ENCODE results near the gene TMEM258. TPM values are rescaled to one million over a fixed set of nuclear protein-coding genes. Genes with fewer than 3 reads are reported as not detected.
A peak's percentile ranks its signal among the peaks of the same experiment; 100 is the strongest.

Gene TMEM258
- total RNA-seq, 1 donor from 2014 or later, result 98.7 TPM

GRCh38 chr11:61820174-61820573 is 27.8 kb upstream of the TMEM258 start:
- DNase-seq (ENCODE audit: low spot score), result no peak

DNA sequence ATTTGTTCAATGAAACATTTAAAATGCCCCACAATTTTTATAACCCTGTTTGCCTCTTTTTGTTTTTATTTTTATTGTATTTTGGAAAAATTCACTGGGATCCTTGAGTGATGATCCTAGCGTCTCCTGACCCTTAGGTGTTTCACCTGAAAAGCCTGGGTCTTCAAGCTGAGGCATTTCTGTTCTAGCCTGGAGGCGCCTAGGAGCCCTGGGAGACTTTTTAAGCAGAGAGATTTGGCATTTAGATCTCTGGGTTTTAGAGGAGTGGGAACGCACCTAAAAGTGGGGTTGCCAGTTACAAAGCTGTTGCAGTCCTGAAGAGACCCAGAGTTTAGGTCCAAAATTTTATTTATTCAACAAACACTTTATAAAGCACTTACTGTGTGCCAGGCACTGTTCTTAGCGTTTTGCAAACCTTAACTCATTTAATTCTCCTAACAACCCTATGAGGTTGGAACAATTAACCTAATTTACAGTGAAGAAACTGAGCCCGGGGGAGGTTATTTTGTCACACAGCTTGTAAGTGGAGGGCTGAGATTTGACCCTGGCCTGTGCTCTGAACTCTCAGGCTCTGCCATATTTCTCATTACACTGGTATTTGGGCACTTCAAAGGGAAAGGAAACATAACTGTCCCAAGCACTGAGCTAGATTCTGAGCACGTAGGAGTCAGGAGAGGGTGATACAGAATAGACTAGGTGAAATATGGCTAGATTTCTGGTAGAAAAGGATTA is 25.2 kb upstream of the TMEM258 start:
- DNase-seq (ENCODE audit: low spot score), result no peak

- peak; percentile 91 for DNase-seq (ENCODE audit: low spot score)
Observed at GRCh38 chr11:61816736-61817455, 24.5 kb upstream of the TMEM258 start, which contains the start of gene FADS1. FADS1 (minus strand) TSS chr11:61817003; CDS start chr11:61816929, 74 bp downstream.

- DNase-seq (ENCODE audit: low spot score), result peak; percentile 67
Observed at GRCh38 chr11:61815790-61816735, 23.7 kb upstream of the TMEM258 start.

DNA sequence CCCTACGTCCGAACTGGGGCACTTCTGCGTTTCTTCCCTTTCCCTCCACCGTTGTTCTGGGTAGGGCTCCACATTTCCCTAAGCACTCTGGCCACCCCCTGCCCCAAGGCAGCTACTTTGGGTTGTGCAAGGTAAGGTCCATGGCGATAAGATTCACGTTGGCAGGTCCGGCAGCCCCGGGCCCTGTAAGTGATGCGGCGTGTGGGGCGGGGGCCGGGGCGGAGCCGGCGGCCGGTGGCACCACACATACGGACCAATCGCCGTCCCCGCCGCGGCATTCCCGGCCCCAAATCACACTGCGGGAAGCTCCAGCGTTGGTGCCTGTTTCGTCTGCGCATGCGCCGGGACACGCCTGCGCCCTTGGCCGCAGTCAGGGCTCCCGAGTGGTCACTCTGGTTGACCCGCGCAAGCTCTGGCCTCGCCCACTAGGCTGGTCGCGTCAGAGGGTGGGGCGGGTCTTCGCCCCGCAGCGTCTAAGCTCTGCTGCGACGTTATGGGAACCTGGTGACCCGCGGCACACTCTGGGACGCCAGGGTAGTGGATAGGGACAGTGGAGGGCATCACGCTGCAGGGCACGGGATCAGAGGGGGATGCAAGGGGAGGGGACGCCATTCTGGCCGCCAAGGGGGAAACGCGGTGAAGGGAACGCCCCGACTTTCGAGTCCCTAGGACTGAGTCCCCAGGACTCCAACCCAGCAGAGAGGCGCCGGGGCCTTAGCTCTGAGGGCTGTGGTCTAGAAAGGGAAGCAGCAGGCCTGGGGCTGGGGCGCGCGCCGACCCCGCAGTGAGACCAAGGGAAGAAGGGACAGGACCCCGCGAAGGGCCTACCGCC is 22.8 kb upstream of the TMEM258 start:
- peak; percentile 94 for DNase-seq (ENCODE audit: low spot score)

- no peak for DNase-seq (ENCODE audit: low spot score)
Observed at GRCh38 chr11:61814247-61814957, 22.0 kb upstream of the TMEM258 start.

DNA sequence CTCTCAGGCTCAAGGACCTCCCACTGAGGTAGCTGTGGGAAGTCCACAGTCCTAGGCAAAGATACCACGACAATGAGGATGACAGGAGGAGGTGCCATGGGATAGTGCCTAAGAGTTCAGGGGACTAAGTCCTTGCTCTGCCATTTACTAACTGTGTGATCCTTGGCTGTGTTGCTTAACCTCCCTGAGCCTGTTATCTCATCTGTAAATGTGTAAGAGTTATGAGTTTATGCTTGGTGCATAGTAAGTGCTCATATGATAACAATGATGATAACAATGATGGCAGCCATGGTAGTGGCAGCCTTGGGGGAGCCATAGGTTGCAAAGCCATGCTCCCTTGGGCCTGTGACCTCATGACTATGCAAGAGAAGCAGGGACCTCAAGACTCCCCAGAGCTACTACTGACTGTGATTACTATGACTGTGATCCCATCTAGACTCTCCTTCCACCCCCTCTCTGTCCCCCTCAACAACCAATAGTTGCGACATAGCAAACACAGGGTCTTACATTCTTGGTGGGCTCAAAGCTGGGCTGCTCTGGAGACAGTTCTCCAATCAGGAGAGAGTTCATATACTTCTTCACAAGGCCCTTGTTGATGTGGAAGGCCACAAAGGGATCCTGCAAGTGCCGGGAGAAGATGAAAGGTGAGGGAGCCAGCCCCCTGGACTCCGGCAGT is 20.5 kb upstream of the TMEM258 start:
- no peak for DNase-seq (ENCODE audit: low spot score)

DNA sequence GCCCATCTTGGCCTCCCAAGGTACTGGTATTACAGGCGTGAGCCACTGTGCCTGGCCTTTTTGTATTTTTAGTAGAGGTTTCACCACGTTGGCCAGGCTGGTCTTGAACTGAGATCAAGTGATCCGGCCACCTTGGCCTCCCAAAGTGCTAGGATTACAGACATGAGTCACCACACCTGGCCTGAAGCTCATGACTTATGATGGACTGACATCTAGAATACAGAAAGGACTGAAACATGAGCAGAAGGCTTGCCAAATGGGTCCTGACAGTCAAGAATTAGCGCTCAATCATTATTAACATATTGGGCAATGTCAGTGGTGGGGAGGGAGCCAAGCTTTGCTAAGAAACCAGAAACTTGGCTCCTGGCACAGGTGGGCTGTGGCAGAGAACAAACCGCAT is 19.4 kb upstream of the TMEM258 start:
- DNase-seq (ENCODE audit: low spot score), result no peak

DNA sequence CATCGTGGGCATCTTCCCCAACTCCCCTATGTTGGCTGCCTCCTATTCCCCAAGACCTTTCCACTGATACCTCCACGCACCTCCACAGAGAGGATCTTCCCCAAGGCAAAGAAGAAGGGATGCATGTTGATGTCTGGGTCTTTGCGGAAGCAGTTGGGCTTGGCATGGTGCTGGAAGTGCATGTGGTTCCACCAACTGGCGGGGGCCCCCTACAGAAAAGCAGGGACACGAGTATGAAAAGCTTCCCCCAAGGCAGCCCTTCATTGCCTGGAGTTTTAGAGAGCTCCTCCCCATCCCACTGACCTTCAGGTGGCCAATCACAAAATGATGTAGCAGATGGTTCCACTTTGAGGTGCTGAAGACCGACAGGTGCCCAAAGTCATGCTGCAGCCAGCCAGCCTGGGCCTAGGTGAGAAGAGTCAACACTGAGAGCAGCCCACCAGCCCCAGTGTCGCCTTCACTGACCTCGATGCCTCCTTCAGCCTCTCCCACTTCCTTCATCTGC is 18.3 kb upstream of the TMEM258 start:
- DNase-seq (ENCODE audit: low spot score), result no peak

GRCh38 chr11:61806785-61807184 is 14.4 kb upstream of the TMEM258 start:
- no peak for DNase-seq (ENCODE audit: low spot score)

- DNase-seq (ENCODE audit: low spot score), result no peak
Observed at GRCh38 chr11:61805146-61805545, 12.7 kb upstream of the TMEM258 start.

DNA sequence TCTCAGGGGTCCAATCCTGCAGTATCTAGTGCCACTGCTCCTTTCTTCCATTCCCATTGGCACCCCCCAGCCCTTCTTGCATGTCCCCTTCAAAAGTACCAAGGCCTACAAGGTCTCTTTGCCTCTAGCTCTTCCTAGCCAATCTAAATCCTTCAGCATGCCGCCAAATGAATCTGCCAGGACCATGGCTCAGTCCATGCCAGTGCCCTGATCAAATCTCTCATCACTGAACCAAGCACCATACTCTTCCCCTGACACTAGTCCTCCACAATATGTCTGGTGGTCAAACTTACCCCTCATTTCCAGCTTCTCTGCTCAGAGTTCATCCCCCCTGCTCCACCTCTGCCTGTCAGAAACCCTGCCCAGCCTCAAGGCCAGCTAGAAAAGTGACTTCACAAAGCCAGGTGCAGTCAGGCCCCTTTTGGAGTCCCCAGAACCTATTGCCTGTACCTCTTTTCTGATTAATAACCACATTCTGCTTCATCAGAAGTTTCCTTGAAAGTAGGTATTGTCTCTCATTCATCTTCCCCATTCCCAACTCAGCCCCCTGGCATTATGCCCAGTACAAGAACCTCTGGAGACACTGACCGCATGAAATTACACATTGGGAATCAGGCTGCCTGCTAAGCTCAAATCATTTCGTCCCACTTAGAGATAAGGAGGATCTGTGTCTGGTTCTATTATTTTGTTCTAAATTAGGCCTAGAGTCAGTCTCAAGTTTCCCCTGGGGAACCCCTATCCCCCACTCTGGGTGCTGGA is 11.7 kb upstream of the TMEM258 start:
- no peak for DNase-seq (ENCODE audit: low spot score)

DNA sequence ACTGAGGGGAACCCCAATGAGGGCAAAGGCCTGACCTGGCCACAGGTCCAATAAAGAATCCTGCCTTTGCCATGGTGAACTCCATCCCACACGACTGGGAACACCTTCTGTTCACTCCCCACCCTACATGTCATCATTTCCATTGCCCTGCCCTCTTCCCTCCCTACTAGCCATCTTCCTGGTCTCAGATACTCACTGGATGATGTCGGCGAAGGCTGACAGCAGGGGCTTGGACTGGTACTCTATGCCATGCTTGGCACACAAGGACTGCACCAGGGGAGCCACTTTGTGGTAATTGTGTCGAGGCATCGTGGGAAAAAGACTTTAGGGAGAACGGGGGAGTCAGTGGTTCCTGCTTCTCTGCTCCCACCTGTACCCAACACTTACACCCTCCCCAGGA is 10.2 kb upstream of the TMEM258 start:
- no peak for DNase-seq (ENCODE audit: low spot score)

DNA sequence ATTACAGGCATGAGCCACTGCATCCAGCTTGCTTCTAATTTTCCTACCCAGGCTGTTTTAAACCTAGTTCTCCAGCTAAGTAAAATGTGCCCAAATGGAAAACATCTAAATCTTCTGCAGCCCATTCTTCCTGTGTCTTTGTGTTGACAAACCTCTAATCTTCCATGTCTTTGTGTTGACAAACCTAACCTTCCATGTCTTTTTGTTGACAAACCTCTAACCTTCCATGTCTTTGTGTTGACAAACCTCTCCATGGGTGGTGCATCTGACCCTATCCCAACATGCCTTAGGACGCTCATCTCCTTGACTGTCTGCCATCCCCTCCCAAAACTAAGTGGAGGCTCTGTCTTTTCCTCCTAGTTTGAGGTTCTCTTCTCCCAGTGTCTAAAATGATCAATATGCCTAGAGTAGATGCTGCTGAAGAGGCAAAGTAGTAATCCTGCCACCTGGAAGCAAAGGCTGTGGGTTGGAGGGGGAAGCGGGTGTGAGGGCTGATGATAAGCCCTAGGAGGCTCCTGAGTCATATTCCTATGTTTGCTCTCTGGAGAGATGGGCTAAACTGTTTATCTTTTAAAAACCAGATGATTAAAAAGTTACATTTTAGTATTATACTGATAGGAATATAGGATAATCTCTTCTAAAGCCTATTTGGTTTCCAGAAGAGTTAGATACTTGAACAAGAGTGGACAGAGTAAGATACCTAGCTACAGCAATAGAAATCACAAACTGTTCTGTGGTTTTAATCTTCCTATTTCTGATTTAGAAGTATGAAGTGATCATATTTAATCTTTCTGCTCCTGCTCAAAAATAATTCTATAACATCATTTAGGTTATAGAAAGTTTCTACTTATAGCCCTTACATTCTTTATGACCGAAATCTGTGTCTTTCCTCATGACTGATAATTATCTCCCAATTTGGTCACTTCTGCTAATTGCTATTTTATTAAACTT is 8.2 kb upstream of the TMEM258 start:
- DNase-seq (ENCODE audit: low spot score), result no peak

- DNase-seq (ENCODE audit: low spot score), result no peak
Observed at GRCh38 chr11:61799665-61800284, 7.4 kb upstream of the TMEM258 start.

DNA sequence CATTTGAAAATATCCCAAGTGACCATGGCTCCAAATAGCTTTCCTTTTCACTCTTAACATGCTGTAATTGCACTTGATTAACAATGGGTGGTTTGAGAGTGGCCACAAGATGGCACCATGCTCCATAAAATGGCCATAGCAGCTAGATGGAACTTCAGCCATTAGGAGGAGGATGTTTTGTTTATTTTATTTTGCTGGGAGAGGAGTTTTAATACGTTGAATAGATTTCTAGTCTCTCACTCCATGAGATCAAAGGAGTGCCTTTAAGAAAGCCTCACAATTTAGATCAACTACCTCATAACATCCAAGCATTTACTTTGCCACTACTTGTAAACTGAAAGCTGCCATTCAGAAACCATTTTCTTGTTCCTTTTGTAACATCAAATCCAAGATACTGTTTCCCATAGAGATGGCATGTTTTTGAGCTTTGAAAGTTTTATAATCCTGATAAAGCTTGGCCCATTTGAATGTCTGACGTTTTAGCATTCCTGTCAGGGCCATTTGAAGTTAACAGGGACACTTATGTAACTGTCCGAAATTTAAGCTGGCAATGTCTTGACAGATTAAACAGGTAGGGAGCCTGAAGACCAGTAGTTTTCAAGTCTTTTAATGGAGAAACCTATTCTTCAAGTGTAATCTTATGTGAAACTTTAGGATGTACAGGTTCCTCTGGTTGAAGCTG is 5.0 kb upstream of the TMEM258 start:
- DNase-seq (ENCODE audit: low spot score), result peak; percentile 81

Data from ureter (tissue), 1 donor.